Suprapubic skin (tissue), 3 donors: ENCODE measurements around the gene PIK3CB.

ENCODE experiments used
- CTCF ChIP-seq, 2 donors: fragments of 200-600 bp in 1 of 2; fragments of 450-650 bp in 1 of 2; sonication (generic) in 1 of 2; IDR thresholded peaks; one replicate each; pipeline ENCODE4 v1.5.1; 2016 to 2019; ENCODE audit warnings: antibody characterized with exemption in 2 of 2, mild to moderate bottlenecking in 1 of 2, moderate library complexity in 1 of 2
- POLR2A ChIP-seq, 2 donors: fragments of 450-650 bp; IDR thresholded peaks; one replicate each; pipeline ENCODE4 v1.6.1; 2017; ENCODE audit warnings: antibody characterized with exemption in 2 of 2, mild to moderate bottlenecking in 2 of 2, moderate library complexity in 2 of 2

DNA sequence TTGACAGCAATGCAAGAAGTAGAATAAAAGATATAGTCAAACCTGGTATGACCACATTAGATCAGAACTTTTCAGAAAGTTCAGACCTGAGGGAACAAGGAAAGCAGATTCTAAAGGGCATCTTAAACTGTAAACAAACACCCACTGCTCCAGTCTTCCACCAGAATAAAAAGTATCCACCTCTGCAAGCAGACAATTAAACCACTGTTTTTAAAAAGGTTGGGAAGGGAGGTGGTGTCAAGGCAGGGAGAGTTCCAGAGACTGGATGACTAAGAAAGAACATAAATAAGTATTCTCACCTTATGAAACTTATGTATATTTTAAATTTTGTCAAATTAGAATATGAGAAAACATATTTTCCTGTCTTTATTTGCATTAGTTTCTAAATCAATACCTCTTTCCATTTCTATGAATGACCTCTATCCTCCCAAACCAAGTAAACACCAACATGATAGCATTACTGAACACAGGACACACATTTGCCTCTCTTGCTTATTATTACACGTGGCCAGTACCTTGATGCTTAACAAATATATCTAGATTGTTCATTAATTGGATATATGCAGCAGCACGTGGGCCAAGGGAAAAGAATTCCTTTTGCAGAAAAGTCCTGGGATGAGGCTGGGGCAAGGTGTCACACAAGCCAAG lies 31.6 kb downstream of the PIK3CB start:
- TF ChIP-seq POLR2A (IDR thresholded peaks at IDR 0.05) (no peak), CTCF (IDR thresholded peaks at IDR 0.05) (no peak)
